ENCODE data around the gene OR8B4. TPM values are rescaled to one million over a fixed set of nuclear protein-coding genes. Genes with fewer than 3 reads are reported as not detected.
"Not testable (repeated sequence)": the region's sequence is repeated elsewhere in the genome, so short reads cannot be mapped to it uniquely, and the experiment has no call there.

OR8B4 gene
- total RNA-seq, 1 experiment from 2014 or later = not detected

GRCh38 chr11:124402326-124402922, 22.2 kb downstream of the OR8B4 start:
- H3F3A ChIP-seq (ENCODE audit: insufficient read depth, low read depth) = no peaks in the 10 kb centered on the region
- no peaks in the 10 kb centered on the region for H3K36me3 ChIP-seq (ENCODE audit: low read depth)
- no peaks in the 10 kb centered on the region for H3K4me1 ChIP-seq (replicated peaks; ENCODE audit: insufficient read depth)
- no peak overlapping the region for H3K27ac ChIP-seq
- H3K4me2 ChIP-seq = no peak overlapping the region
- no peaks in the 10 kb centered on the region for H4K20me1 ChIP-seq (ENCODE audit: insufficient read depth)
- TF ChIP-seq CTCF (conservative IDR thresholded peaks at IDR 0.05) (peak; percentile 79), EZH2 (IDR thresholded peaks at IDR 0.05; ENCODE audit: low read depth) (no peak)
- no peak overlapping the region for H2AFZ ChIP-seq
- ChIA-PET CTCF (interaction anchor here (0.7 to 0.8 kb wide), 2 partner anchors 183 to 333 kb away, joined by 3 to 4 read pairs; no protein-coding TSS in a partner anchor), POLR2A (ENCODE audit: unreplicated experiment) (interaction anchor here (0.6 kb wide), 1 partner anchor 27 kb away, joined by 4 read pairs; no protein-coding TSS in a partner anchor)
- intact Hi-C loops (cut with micrococcal nuclease; ENCODE audit: unreplicated experiment) = loop anchor here (5.0 kb wide), 1 partner anchor 1470 kb away; no protein-coding TSS in a partner anchor
- no peaks in the 10 kb centered on the region for H3K9me2 ChIP-seq (ENCODE audit: insufficient read depth)
- H3K27me3 ChIP-seq (ENCODE audit: insufficient read depth, low read depth) = no peaks in the 10 kb centered on the region
- H3K79me2 ChIP-seq (ENCODE audit: low read depth) = no peaks in the 10 kb centered on the region
- H3K9me3 ChIP-seq (ENCODE audit: insufficient read depth, low read depth) = peaks cover 4% of the 10 kb centered on the region; the same call in 1 of the 2 replicates
- no peak overlapping the region for H3K4me3 ChIP-seq
- DNase-seq = peak; percentile 40 to 75
- BruUV-seq (replicated peaks) = no TSS peak

GRCh38 chr11:124398924-124399323, 25.7 kb downstream of the OR8B4 start, which contains the start of gene OR8B3:
OR8B3 (minus strand) TSS chr11:124399024; CDS start chr11:124397351, 1,673 bp downstream.
- BruUV-seq (replicated peaks) = no TSS peak
- intact Hi-C loops (cut with micrococcal nuclease; ENCODE audit: unreplicated experiment) = no loop called here
- POLR2A ChIA-PET (ENCODE audit: unreplicated experiment) = no interaction called here
- H4K20me1 ChIP-seq (ENCODE audit: insufficient read depth) = no peaks in the 10 kb centered on the region
- no peaks in the 10 kb centered on the region for H3F3A ChIP-seq (ENCODE audit: insufficient read depth, low read depth)
- no peaks in the 10 kb centered on the region for H3K36me3 ChIP-seq (ENCODE audit: low read depth)
- H3K27me3 ChIP-seq (ENCODE audit: insufficient read depth, low read depth) = no peaks in the 10 kb centered on the region
- no peaks in the 10 kb centered on the region for H3K4me1 ChIP-seq (replicated peaks; ENCODE audit: insufficient read depth)
- H2AFZ ChIP-seq = no peak within 1 kb of the TSS
- CTCF ChIA-PET = no interaction called here
- H3K79me2 ChIP-seq (ENCODE audit: low read depth) = no peaks in the 10 kb centered on the region
- H3K4me2 ChIP-seq = no peak within 1 kb of the TSS
- no peak within 1 kb of the TSS for H3K27ac ChIP-seq
- no peak within 1 kb of the TSS for H3K4me3 ChIP-seq
- DNase-seq = no peak
- peaks cover 4% of the 10 kb centered on the region; the same call in 1 of the 2 replicates for H3K9me3 ChIP-seq (ENCODE audit: insufficient read depth, low read depth)
- no peaks in the 10 kb centered on the region for H3K9me2 ChIP-seq (ENCODE audit: insufficient read depth)
- TF ChIP-seq EZH2 (IDR thresholded peaks at IDR 0.05; ENCODE audit: low read depth) (no peak), CTCF (conservative IDR thresholded peaks at IDR 0.05) (no peak)

GRCh38 chr11:124396847-124397246, 27.8 kb downstream of the OR8B4 start:
- H3F3A ChIP-seq (ENCODE audit: insufficient read depth, low read depth); H3K9me3 ChIP-seq (ENCODE audit: insufficient read depth, low read depth); BruUV-seq (replicated peaks); intact Hi-C loops (cut with micrococcal nuclease; ENCODE audit: unreplicated experiment); CTCF ChIA-PET; H3K79me2 ChIP-seq (ENCODE audit: low read depth); H3K4me3 ChIP-seq; H3K27me3 ChIP-seq (ENCODE audit: insufficient read depth, low read depth); DNase-seq; H3K36me3 ChIP-seq (ENCODE audit: low read depth); H3K9me2 ChIP-seq (ENCODE audit: insufficient read depth); H4K20me1 ChIP-seq (ENCODE audit: insufficient read depth); H3K4me1 ChIP-seq (replicated peaks; ENCODE audit: insufficient read depth); H3K4me2 ChIP-seq; POLR2A ChIA-PET (ENCODE audit: unreplicated experiment); H3K27ac ChIP-seq; H2AFZ ChIP-seq: not testable (repeated sequence)

GRCh38 chr11:124394408-124394807, 30.3 kb downstream of the OR8B4 start:
- BruUV-seq (replicated peaks) = no TSS peak
- no peak for TF ChIP-seq EZH2 (IDR thresholded peaks at IDR 0.05; ENCODE audit: low read depth)
- no peak for TF ChIP-seq CTCF (conservative IDR thresholded peaks at IDR 0.05)
- CTCF ChIA-PET = no interaction called here

More at GRCh38 chr11:124394408-124394807, 30.3 kb downstream of the OR8B4 start:
- Histone ChIP-seq H3F3A (ENCODE audit: insufficient read depth, low read depth) (no peaks in the 10 kb centered on the region), H3K9me3 (ENCODE audit: insufficient read depth, low read depth) (no peaks in the 10 kb centered on the region), H3K79me2 (ENCODE audit: low read depth) (no peaks in the 10 kb centered on the region), H3K27me3 (ENCODE audit: insufficient read depth, low read depth) (no peaks in the 10 kb centered on the region), H3K4me1 (replicated peaks; ENCODE audit: insufficient read depth) (no peaks in the 10 kb centered on the region), H2AFZ (no peak overlapping the region), H3K4me2 (no peak overlapping the region), H3K27ac (no peak overlapping the region), H3K36me3 (ENCODE audit: low read depth) (no peaks in the 10 kb centered on the region), H3K9me2 (ENCODE audit: insufficient read depth) (no peaks in the 10 kb centered on the region), H3K4me3 (no peak overlapping the region), H4K20me1 (ENCODE audit: insufficient read depth) (no peaks in the 10 kb centered on the region)
- POLR2A ChIA-PET (ENCODE audit: unreplicated experiment) = no interaction called here
- no peak for DNase-seq
- intact Hi-C loops (cut with micrococcal nuclease; ENCODE audit: unreplicated experiment) = no loop called here
